NCI-H82 treated with DMSO at 0.1 percent for 48 hours (cell line): Measurements from ENCODE around the gene DPF3.

ENCODE experiments used
- DNase-seq: peaks from one replicate; lab custom pipeline; 2025; ENCODE audit not compliant: unreplicated experiment; lab: John Stamatoyannopoulos, UW

The DPF3 gene

GRCh38 chr14:72904840-72905561 lies 11.1 kb upstream of the DPF3 start:
- DNase-seq: peak; percentile 16

GRCh38 chr14:72904218-72904617 lies 10.3 kb upstream of the DPF3 start:
- DNase-seq: no peak

GRCh38 chr14:72903716-72904115 lies 9.8 kb upstream of the DPF3 start:
- DNase-seq: no peak

GRCh38 chr14:72902801-72903530 lies 9.1 kb upstream of the DPF3 start:
- no peak for DNase-seq

- DNase-seq: no peak
These were observed 7.5 kb upstream of the DPF3 start for GRCh38 chr14:72901361-72901760.

GRCh38 chr14:72898448-72898847 lies 4.5 kb upstream of the DPF3 start:
- DNase-seq: no peak

- DNase-seq: peak; percentile 69
These were observed 900 bp upstream of the DPF3 start for GRCh38 chr14:72894623-72895378.

- no peak for DNase-seq
These were observed 372 bp upstream of the DPF3 start for GRCh38 chr14:72894323-72894622.

GRCh38 chr14:72892879-72893635 lies 844 bp downstream of the DPF3 start:
- DNase-seq: peak; percentile 5

- no peak for DNase-seq
These were observed 1.6 kb downstream of the DPF3 start for GRCh38 chr14:72892103-72892878.

- DNase-seq: no peak
These were observed 2.2 kb downstream of the DPF3 start for GRCh38 chr14:72891666-72892102.

GRCh38 chr14:72889366-72889765 lies 4.5 kb downstream of the DPF3 start:
- no peak for DNase-seq

- no peak for DNase-seq
These were observed 5.2 kb downstream of the DPF3 start for GRCh38 chr14:72888636-72889201.

- DNase-seq: no peak
These were observed 5.7 kb downstream of the DPF3 start for GRCh38 chr14:72888192-72888591.

- no peak for DNase-seq
These were observed 6.4 kb downstream of the DPF3 start for GRCh38 chr14:72887514-72887913.

- no peak for DNase-seq
These were observed 9.5 kb downstream of the DPF3 start for GRCh38 chr14:72884386-72884785.

- no peak for DNase-seq
These were observed 9.9 kb downstream of the DPF3 start for GRCh38 chr14:72883961-72884360.

- no peak for DNase-seq
These were observed 10.8 kb downstream of the DPF3 start for GRCh38 chr14:72883109-72883508.

GRCh38 chr14:72882463-72882862 lies 11.4 kb downstream of the DPF3 start:
- no peak for DNase-seq

GRCh38 chr14:72882047-72882446 lies 11.9 kb downstream of the DPF3 start:
- no peak for DNase-seq
